GM19455 (cell line): Measurements from ENCODE around the gene PFDN1.
"Not testable (repeated sequence)": the region's sequence is repeated elsewhere in the genome, so short reads cannot be mapped to it uniquely, and the experiment has no call there.

Experiments
- ATAC-seq: cut with Tn5 transposase; IDR thresholded peaks from one replicate; pipeline ENCODE4 v1.9.1; 2021; ENCODE audit not compliant: unreplicated experiment

The PFDN1 gene

GRCh38 chr5:140302786-140303639 is at the start of gene PFDN1:
PFDN1 (minus strand) TSS chr5:140303101; CDS start chr5:140303073, 28 bp downstream.
- ATAC-seq, result peak; percentile 95

- ATAC-seq, result no peak
These were observed 48.9 kb upstream of the PFDN1 start for GRCh38 chr5:140351609-140352334.

- ATAC-seq, result no peak
These were observed 46.3 kb upstream of the PFDN1 start for GRCh38 chr5:140349244-140349643.

- no peak for ATAC-seq
These were observed 45.2 kb upstream of the PFDN1 start for GRCh38 chr5:140348104-140348503.

GRCh38 chr5:140347360-140347759 is 44.5 kb upstream of the PFDN1 start:
- no peak for ATAC-seq

- ATAC-seq, result peak; percentile 81
These were observed 43.7 kb upstream of the PFDN1 start, which contains the start of gene HBEGF for GRCh38 chr5:140346348-140347221. HBEGF (minus strand) TSS chr5:140346603; CDS start chr5:140346328, 275 bp downstream.

GRCh38 chr5:140345919-140346347 is 43.0 kb upstream of the PFDN1 start:
- ATAC-seq, result peak; percentile 6

GRCh38 chr5:140344683-140345423 is 42.0 kb upstream of the PFDN1 start:
- no peak for ATAC-seq

- not testable (repeated sequence) for ATAC-seq
These were observed 40.9 kb upstream of the PFDN1 start for GRCh38 chr5:140343849-140344248.

GRCh38 chr5:140342896-140343295 is 40.0 kb upstream of the PFDN1 start:
- no peak for ATAC-seq

GRCh38 chr5:140342287-140342686 is 39.4 kb upstream of the PFDN1 start:
- ATAC-seq, result no peak

- no peak for ATAC-seq
These were observed 38.7 kb upstream of the PFDN1 start for GRCh38 chr5:140341591-140341990.

GRCh38 chr5:140340605-140341121 is 37.8 kb upstream of the PFDN1 start:
- ATAC-seq, result no peak

GRCh38 chr5:140339636-140340035 is 36.7 kb upstream of the PFDN1 start:
- no peak for ATAC-seq

- no peak for ATAC-seq
These were observed 36.0 kb upstream of the PFDN1 start for GRCh38 chr5:140338908-140339307.

- ATAC-seq, result no peak
These were observed 35.4 kb upstream of the PFDN1 start for GRCh38 chr5:140338336-140338735.

GRCh38 chr5:140337880-140338279 is 35.0 kb upstream of the PFDN1 start:
- no peak for ATAC-seq

- no peak for ATAC-seq
These were observed 33.5 kb upstream of the PFDN1 start for GRCh38 chr5:140336388-140336787.

GRCh38 chr5:140331638-140332037 is 28.7 kb upstream of the PFDN1 start:
- ATAC-seq, result no peak
